Fibroblast of skin of right quadriceps (primary cell): ENCODE measurements around the gene CCDC9.

Source experiments
- DNase-seq: peaks from one replicate; pipeline ENCODE4 v3.0.0-alpha.2; 2013

The CCDC9 gene

DNA sequence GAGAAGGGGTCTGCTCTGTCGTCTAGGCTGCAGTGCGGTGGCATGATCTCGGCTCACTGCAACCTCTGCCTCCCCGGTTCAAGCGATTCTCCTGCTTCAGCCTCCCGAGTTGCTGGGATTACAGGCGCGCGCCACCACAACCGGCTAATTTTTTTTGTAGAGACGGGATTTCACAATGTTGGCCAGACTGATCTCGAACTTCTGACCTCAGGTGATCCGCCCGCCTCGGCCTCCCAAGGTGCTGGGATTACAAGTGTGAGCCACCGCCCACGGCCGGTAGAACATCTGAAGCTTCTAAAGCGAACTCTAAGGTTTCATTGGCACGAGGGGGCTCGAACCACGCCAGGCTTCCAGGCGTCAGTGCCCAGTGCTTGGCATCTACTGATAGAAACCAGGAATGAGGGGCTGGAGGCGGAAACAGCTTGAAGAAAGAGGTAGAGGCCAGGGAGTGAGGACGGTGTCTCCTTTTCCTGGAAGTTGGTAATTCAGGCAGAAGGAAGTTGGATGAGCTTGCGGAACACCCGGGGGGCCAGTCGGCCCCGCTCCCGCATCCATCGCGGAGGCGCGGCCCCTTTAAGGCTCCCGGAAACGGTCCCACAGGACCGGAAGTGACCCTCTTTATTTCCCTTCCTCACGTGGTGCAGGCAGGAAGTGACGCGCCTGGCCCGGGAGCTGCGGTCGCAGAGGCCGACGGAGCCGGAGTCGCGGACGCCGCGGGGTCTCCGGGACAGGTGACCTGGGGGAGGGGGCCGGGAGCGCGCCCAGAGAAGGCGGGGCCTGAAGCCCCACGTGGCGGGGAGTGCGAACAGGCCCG, at the start of gene CCDC9:
Gene CCDC9 (plus strand): TSS at position 647 of the 814 bp plus-strand sequence. CDS start 1,876 bp downstream, outside the sequence.
- DNase-seq = peak; percentile 97

DNA sequence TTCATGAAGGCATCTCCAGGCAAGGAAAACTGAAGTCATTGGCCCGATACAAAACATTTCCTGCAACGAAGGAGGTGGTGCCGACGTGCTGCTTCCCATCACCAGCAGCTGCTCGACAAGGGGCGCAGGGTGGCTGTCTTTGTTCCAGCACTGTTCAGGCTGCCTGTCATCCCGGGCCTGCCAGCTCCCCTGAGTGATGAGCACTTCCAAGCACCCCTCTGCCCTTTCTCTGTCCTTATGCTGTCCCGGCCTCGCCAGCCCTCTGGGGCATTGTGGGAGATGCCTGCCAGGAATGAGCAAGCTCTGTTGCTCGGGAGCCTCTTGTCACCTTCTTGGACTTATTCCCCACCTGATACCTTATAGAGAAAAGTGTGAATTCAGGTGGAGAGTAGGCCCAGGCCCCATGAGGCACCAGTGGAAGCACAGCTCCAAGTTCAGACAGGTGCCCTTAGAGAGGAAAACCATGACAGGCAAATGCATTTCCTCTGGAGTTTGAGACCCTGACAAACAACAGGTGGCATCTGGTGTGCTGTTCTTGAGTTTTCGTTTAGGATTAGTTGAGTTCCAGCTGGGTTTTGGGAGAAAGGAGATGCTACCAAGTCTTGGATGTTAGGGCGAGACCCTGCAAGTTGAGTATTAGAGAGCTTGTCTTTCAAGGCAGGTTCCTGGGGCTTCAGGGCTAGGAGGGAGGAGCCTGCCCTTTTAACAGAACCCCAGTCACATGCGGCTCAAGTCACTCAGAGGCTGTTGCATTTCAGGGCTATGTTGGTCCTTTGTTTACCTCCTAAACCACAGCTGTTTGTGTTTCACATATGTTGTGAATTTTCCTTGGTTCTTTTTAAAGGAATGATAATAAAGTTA, 46.8 kb upstream of the CCDC9 start:
- no peak for DNase-seq

DNA sequence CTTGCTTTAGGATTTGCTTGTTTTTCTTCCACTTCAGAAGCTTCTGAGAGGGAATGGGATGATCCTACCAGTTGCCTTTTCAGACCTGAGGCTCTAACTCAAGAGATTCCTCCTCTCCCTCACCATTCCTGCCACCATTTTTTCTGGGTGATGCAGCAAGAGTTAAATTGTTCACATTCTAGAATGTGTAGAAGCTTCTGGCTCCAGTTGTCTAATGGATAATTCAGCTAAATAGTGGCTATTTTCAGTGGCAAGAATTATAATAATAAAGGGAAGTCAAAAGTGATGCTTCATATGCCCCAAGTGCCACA, 46.2 kb upstream of the CCDC9 start:
- DNase-seq = no peak

DNA sequence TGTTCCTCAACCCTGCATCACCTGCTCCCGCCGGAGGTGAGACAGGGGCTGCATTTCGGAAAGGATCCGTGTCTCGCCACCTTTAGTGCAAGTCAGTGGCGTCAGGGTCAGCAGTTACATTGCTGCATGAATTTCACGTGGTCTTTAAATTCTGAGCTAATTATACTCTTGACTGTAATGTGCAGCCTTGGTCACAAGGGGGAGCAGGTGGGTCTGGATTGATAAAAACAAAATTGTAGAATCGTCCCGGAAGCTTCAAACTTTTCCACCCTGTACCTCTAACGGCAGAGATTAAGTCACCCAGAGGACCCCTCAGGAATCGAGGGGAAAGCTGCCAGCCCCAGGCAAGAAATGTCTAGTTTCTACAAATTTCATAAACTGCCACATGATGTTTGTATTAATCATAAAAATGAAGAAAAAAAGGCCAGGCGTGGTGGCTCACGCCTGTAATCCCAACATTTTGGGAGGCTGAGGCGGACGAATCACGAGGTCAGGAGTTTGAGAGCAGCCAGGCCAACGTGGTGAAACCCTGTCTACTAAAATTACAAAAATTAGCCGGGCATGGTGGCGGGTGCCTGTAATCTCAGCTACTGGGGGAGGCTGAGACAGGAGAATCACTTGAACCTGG, 45.5 kb upstream of the CCDC9 start:
- peak; percentile 80 for DNase-seq

DNA sequence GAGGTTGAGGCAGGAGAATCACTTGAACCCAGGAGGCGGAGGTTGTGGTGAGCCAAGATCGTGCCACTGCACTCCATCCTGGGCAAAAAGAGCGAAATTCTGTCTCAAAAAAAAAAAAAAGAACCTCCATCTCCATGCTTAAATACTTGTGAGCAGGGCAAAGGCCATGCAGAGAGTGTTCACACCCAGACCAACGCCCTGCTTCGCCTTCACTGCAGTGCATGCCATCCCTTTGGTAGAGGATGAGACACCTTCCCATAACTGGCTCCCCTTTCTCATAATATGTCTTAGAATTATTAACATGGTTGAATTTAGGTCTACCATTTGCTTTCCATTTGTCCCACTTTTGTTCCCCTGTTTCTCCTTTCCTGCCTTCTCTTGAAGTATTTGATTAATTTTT, 40.7 kb upstream of the CCDC9 start:
- DNase-seq = no peak

DNA sequence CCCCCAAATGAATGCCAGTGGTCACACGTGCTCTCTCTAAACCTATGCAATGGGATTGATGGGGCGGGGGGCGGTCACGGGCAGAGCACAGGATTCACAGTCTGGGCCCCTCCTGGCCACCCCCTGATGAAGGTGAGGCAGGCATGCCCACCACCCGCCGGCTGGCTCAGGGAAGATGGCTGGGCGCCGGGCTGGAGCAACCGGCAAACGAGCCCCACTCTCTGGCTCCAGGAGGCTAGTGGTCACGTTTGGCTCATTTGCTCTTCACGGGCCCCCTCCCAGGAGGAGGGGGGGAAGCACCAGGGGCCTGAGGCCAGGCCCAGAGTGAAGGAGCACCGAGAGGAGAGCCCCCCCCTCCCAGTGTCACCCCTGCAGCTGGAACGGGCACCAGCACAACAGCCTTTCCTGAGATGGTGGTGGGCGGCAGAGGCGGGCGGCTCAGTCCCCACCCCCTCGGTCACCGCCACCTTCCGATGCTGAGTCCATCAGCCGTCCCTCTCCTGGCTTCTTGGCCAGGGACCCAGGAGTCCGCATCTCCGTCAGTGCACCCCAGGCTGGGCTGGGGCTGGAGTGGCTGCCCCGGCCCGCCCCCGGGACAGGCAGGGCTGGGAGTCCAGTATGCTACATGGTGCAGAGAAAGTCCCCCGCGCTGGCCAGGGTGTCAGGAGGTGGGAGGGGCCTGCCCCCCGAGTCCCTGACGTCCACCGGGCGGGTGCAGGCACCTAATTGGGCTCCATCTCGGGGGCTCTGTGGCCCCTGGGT, 35.1 kb upstream of the CCDC9 start:
- no peak for DNase-seq

DNA sequence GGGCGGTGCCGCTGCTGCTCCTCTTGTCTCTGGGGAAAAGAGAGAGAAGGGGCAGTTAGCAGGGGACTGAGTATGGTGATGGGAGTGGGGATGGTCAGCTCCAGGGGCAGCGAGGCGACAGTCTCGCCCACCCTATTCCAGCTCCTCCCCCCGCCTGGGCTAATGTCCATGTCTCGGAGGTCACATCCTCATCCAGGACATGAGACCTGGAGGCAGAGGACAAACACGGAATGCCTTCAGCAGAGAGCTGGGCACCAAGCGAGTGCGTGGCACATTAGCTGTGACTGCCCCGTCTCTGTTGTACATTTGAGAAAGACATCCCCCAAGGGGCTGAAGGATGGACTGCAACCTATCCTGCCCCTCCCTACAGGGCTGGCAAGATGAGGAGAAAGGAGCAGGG, 34.4 kb upstream of the CCDC9 start:
- DNase-seq = no peak

DNA sequence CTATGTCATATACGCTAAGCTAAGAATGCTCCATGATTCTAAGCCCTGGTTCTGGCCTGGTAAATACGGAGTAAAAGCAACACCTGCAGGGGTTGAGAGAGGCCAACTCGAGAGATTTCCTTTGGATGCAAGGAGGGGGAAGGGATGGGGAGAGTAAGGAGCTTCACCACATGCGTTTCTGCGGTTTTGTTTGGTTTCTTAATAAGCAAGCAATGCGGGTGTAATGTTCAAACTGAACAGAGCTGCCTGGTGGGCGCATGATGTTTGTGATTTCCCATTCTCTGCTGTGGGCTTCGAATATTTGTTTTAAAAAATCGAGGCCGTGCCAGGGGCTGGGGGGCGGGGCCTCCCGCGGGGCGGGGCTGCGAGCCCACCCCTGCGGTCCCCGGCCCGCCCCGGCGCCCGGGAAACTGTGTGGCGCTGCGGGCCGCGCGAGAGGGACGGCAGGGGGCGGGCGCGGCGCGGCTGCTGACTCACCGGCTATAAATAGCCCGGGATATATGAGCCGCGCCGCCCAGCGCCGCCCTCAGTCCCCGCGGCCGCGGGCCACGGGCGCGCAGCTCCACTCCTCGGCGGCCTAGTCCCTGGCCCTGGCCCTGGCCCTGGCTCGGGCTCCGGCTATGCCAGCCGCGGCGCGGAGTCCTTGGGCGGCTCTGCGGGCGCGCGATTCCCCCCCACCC, 30.4 kb upstream of the CCDC9 start:
- DNase-seq = peak; percentile 91

DNA sequence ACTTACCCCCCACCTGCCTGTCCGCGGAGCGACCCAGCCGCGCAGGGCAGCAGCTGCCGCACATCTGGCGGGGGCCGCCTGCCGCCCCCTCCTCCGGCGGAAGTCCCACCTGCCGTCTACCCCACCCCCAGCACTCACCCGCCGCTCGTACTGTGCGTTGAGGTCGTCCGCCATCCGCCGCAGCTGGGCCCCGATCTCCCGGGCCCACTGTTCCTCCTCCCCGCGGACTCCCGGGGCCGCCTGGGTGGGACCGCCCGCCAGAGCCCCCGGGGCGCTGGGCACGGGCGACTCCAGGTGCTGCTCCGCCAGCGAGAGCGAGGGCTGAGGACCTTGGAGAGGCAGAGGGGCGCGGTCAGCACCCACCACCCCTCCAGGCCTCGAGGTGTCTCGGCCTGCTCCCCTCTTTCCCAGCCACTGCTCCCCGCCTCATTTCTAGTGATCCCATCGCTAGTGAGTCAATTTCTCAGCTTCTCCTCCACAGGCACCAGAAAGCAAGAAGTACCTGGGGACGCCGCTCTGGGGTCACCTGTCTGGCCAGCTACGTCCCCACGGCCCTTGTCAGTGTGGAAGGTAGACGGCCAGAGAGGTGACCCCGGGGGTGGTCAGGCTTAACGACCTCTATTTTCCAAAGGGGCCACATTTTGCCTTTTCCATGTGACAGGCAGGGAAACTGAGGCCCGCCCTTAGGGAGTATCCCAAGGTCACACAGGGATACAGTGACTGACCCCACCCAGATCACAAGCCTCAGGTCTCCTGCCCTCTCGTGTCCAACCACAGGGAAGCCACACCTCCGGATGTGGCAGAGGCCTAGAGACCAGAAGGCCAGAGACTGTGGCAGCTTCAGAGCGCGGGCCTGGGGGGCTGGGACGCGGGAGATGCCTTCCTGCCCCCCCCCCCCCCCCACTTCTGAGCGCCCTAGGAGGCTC, 29.6 kb upstream of the CCDC9 start:
- peak; percentile 72 for DNase-seq

DNA sequence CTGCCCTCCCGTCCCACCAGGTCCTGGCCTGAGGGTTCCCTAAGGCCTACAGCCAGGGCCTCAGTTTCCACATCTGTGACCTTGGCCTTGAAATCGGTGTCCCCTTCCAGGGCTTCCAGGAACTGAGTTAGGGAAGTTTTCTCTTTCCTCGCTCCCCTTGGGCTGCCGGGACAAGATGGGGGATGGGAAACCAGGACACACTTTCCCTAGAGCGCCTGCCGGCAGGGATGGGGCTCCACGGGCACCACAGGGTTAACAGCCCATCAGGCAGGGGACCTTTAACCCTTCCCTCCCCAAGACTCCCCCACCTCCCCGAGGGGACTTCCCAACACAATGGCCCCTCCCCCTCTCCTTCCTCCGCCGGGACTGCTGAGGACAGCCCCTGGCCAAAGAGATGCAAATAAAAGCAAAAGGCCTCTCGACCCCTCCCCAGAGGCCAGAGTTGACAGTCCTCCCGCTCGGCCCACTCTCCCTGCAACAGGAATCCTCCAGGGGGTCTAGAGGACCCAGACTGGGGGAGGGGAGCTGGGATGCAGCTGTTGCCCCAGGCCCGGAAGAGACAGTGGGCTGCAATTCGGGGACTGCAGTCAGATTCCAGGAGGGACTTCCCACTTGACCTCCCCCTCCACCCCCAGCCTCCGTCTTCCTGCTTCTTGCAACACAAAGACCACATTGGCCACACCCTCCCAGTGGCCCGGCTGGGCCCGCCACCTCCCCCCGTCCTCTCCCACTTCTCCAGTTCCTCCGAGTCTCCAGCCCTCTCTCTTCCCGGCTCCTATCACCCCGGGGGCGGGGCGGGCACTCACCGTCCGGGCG, 28.8 kb upstream of the CCDC9 start:
- DNase-seq = peak; percentile 94

DNA sequence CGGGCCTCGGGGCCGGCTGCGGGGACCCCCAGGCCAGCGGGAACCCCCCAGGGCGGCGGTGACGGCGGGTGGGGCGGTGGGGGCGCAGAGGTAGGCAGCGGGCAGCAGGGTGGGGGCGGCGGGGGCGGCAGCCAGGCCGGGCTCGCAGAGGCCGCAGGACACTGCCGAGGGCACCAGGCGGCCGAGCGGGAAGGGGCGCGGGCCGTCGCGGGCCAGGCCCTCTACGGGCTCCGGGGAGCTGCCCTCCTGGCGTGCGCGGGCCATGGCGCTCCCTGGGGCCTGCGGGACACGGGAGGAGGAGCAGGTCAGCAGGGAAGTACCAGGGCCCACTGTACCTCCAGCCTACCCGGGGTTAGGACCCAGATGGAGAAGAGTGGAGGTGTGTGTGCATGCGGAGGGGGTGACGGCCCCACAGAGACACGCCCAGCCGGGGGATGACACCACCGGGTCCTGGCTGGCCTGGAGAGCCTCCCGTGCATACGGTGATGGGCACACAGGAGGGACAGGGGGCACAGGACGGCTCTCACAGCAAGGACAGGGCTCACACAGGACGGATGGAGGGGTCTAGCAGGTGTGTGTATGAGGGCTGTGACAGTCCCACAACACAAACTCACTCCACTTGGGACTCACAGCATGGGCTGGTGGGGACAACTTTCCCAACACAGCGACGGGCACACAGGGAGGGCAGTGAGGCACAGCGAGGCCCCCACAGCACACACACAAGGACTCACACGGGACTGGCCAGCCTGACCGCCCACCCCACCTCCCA, 28.0 kb upstream of the CCDC9 start:
- no peak for DNase-seq

DNA sequence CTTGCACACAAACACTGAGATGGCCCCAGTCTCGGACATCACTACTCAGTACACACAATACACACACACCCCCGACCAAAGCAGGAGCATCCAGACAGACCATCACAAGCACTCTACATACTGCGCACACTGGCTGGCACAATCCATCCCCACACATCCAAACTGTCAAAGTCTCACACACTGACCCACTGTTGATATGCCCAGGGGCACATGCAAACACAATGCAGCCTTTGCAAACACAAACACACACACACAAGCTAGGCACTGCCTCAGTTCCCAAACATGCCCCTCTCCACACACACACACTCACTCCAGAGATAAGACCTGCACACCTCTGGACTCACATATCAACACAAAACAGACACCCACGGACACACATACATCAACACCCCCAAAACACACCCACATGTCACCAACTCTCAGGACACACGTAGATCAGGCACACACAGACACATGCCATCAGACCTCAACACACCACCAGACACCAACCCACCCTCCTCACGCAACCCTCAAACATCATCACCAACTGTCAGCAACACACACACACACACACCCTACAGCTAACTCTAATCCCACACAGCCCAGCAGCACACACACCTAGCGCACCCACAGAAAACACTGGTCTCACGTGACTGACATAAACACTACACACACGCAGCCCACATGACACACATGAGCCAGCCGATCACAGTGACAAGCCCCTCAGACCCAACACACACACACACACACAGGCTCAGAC, 27.2 kb upstream of the CCDC9 start:
- DNase-seq = peak; percentile 29

DNA sequence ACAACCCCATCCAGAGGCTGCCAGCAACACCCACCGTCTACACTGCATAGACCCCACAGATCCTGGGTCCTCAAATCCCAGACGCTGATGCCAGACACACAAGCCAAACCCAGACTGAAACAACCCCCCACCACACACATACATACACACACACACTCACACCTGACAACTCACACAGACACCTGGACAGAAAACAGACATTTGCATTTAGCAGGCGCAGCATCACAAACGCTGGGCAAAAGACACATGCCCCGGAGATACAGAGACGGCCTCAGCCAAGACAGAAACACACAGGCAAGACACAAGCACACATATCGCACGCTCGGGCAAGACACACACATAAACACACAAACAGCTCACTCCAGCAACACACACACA, 26.7 kb upstream of the CCDC9 start:
- DNase-seq = peak; percentile 28

DNA sequence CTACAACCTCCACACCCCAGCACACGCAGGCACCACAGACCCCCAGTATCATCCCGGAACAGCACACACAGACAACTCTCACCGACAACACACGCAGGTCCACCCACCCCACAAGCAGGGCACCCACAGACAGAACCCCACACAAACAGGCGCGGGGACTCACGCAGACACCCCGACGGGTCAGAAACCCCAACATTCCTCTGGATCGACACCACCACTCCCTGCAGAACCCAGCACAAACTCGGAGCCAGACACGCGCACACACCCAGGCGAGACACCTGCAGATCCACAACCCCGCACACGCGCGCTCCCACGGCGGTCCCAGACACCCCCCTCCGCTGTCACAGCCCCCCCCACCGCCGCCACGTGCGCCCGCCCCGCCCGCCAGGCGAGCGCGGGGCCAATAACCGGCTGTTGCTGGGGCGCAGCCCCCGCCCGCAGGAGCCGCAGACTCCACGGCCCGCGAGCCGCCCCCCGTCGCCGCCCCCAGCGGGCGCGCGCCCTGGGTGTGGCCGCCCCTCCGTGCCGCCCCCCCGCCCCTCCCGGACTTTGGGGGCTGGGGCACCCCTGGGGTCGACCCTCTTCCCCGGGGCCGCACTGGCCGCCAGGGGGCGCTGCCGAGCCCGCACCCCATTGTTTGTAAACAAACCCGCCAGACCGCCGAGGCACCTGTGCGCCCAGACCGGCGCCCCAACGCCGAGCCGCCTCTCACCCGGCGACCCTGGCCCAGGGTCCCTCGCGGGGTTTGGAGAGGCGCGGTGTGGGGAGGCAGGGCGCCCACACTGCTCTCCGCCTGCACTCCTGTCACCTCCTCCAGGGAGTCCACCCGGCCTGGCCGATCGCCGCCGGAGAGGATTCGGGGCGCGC, 26.0 kb upstream of the CCDC9 start:
- peak; percentile 39 for DNase-seq

DNA sequence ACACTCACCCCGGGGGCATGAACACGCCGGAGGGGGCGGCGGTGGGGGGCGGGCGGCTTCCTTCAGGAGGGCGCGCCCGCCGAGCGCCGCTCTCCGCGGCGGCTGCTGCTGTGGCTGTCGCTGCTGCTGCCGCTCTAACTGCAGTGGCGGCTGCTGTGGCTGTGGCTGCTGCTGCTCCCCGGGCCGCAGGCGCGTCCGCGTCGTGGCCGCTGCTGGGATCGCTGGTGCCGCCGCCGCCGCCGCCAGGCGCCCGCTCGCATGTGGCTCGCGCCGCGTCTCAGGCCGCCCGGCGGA, 25.5 kb upstream of the CCDC9 start, which contains the start of gene BBC3:
Gene BBC3 (minus strand): TSS at position 279 of the 294 bp plus-strand sequence. CDS start 2,768 bp downstream, outside the sequence.
- no peak for DNase-seq

DNA sequence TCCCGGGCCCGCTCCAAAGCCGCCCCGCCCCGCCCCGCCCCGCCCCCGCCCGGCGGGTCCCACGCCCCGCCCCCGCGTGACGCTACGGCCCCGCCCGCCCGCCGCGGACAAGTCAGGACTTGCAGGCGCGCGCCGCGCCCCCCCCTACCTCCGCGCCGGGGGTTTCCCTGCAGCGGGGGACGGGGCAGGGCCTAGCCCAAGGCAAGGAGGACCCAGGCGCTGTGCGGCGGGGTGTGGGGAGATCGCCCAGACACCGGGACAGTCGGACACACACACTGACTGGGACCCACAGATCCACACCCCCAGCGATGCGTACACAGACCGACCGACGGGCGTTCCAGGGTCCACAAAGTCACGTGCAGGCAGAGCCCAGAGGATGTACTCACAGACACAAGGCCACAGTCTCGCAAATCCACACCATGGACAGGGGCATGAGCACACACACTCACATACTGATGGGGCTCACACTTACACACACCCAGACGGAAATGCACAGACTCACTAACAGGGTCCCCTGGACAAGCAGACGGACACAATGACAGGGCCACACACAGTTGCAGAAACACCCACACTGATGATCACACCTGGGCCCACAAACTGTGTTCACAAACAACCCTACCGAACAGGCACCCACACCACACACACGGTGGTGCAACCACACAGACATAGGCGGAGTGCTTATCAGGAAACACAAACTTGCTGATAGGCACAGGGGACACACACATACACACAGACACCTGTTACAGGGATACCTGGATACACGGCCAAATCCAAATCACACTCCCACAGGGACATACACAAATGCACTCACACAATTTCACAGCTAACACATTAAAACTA, 24.9 kb upstream of the CCDC9 start:
- DNase-seq = peak; percentile 84
